D341Med (cell line): Measurements from ENCODE around the gene ADGRA1.

Experiments used
- DNase-seq: peaks from one replicate; pipeline ENCODE4 v3.0.0; 2012; ENCODE audit warnings: low spot score

ADGRA1 gene

DNA sequence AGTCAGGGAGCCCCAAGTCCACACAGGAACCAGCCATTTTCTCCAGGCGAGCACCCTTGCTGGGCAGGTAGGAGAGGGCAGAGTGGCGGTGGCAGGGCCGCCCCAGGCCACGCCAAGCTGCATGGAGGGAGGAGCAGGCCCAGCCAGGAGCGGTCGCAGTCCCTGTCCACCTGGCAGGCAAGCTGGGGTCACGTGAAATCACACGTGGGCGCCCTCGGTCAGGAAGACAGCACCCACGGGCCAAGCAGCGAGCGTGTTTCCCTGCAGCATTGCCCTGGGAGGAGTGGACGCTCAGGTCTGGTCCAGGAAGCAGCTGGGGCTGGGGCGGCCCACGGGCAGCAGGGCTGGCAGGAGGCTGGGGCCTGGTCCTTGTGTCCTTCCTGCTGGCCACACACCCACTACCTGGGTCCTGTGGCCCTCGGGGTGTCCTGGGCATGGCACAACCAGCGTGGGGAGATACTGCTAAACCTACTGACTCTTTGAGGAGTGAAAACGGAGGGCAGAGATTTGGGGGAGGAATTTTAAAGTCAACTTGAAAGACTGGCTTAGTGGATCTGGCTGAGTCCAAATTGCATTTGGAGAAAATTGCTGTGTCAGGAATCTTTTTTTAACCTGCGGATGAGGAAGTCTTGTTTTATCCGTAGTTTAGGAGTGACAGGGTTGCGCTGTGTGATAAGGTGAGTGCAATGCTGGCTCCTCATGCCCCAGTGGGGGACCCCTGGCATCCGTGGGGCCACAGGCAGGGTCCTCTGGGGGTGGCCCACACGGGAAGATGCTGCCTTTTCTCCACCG is 12.2 kb upstream of the ADGRA1 start:
- no peak for DNase-seq

DNA sequence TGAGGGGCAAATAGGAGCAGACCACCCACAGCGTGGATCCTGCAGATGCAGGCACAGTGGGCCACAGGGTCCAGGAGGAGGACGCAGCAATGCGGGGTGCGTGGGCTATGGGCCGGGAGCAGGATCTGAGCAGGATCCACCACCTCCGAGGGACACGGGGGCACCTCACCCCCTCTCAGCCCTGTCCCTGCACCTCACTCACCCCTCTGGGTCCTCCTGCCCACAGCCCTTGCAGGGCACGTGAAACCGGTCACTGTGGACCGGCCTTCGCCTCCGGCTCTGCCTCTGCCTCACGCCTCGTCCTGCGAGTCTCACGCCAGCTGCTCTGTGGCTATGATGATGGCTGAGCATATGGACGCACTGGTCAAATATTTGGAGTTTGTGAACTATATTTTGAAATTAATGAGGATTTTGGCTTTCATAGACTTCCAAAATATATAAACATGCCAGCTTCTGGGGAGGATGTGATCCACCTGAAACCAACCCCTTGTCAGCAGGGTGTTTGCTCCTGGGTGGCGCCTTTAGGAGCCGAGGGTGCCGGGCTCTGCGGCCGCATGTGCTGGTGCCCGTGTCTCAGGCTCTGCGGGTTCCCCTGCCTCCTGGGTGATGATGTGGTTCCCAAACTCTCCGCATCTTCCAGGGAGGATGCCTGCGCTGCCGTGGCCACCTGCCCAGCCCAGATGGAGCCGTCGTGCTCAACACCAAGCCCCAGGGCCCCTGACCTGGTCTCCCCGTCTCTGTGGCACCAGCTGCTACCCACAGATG is 11.3 kb upstream of the ADGRA1 start:
- DNase-seq = no peak

DNA sequence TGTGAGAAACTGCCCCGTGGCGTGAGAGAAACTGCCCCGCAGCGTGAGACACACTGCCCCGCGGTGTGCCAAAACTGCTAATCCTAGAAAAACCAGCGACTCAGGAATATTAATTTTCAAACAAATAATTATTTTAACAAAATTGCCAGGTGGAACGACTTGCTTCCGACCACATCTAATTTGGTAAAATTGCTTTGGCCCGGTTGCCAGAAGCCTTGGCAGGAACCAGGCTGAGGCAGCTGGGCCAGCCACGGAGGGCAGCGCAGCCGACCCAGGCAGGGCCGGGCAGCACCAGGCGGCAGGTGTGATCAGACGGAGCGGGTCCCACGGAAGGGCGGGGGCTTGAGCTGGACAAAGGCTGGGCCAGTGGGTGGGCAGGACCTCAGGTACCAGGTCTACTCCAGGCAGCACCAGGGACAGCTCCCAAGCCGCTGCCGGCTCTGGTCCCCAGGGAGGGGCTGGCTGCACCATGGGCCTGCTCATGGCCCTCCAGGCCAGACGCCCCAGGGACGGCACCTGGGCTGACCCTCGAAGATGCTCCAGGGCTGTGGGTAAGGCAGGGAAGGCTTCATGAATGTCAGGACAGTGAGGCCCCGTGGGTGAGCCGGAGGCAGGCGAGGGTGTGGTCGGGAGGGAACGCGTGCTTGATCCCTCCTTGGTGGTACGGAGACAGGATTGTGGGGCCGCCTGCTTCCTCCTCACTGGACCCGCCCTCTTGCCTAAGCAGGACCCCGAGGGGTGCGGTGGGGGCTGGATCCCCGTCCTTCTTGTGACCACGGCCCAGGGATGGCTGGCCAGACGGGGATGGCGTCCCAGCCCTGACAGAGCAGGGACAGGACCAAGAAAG is 7.7 kb upstream of the ADGRA1 start:
- no peak for DNase-seq

DNA sequence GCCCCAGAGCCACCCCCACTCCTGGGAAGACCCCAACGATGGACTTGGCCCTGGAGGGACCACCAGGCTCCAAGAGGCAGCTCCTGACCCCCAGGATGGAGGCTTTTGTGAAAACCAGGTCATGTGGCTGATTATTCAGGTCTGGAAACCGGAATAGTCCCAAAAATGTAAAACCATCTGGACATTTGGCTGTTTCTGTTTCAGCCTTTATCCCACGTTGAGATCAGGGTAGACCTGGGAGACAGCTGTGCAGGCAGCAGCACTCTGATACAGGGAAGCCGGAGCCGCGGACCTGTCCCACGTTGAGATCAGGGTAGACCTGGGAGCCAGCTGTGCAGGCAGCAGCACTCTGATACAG is 7.1 kb upstream of the ADGRA1 start:
- no peak for DNase-seq

DNA sequence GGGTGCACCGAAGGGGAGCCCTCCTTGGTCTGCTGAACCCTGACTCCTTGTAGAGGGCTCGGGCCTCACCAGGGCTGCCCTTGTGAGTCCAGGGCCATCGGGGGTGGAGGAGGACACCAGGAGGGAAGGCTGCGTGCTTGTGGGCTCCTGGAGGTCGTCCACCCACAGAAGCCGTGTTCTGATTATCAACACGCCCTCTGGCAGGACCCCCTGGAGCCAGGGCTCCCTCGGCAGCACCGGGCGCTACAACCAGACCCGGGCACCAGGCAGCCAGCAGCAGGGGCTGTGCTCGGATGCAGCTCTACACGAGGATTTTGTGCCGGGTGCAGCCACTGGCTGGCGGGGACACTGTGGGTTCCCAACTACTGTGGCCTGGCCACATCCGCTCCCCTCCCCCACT is 6.1 kb upstream of the ADGRA1 start:
- no peak for DNase-seq

DNA sequence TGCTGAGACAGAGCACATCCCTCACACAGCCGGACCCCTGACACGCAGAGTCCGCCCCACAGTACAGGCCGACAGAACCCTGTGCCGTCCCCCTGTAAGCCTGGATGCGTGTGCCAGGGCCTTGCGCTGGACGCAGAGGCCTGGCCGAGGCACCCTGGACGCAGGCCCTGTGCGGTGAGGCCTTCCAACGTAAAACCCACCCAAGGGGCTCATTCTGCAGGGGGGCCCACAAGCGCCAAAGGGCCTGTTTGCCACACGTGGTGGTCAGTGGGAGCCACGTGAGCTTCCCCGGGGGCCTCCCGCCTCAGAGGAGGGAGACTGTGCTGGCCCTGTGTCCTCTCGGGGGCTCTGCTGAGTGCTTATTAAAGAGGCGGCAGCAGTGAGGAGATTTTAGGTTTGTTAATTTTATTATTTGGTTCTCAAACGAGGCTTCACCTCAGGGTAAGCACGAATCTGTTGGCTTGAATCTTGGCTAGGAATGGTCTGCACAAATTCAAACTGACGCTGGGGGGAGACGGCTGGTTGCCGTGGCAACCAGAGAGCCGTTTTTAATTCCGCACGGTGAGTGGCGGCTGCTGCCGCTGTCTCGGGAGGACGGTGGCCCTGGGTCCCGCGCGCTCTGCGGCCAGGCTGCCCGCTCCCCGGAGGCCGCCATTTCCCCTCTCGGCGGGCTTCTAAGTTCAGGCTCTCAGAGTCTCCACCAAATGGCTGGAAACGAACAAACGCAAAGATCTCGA is 4.9 kb upstream of the ADGRA1 start:
- DNase-seq = no peak

DNA sequence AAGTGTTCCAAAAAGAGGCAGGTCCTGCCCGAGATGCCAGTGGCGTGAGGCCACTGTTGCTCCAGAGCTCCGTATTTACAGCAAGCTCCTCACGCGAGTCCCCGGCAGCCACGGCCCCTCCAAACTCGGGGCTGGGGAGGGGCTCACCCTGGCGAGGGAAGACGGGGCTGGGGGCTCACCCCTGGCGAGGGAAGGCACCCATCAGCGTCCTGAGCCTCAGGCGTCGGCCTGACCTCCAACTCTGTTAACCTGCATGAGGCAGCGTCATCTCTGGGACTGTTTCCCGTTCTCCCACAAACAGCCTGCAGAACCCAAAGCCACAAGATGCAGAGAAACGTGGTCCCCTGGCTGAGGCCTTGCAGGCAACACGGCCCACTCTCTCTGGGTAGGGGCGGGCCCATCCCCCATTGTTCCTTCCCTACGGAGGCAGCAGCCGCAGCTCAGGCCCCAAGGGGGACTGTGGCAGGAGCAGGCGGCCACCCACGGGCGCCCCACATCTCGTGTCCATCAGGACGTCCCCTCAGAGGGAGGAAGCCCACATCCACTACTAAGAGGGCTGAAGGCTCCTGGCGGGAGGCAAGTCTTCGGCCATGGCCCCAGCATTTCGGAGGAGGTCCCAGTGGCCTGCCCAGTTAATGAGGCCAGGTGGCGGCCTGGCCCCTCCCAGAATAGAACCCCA is 4.2 kb upstream of the ADGRA1 start:
- DNase-seq = no peak

DNA sequence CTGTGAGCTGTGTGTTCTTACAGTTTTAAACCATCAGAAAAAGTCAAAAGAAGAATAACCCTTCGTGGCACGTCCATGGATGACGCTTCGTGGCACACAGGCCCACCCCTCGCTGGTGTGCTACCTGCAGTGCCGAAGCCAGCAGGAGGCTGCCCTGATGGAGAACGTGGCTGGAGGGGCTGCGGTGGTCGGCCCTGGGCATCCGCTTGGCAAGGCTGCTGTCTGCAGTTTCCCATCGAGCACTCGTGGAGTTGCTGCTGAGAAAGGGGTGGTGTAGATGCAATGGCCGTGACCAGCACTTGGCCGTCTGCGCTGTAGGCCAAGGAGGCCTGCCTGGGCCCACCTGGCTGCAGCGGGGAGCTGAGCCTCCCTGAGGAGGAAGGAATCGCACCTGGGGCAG is 3.2 kb upstream of the ADGRA1 start:
- DNase-seq = no peak

DNA sequence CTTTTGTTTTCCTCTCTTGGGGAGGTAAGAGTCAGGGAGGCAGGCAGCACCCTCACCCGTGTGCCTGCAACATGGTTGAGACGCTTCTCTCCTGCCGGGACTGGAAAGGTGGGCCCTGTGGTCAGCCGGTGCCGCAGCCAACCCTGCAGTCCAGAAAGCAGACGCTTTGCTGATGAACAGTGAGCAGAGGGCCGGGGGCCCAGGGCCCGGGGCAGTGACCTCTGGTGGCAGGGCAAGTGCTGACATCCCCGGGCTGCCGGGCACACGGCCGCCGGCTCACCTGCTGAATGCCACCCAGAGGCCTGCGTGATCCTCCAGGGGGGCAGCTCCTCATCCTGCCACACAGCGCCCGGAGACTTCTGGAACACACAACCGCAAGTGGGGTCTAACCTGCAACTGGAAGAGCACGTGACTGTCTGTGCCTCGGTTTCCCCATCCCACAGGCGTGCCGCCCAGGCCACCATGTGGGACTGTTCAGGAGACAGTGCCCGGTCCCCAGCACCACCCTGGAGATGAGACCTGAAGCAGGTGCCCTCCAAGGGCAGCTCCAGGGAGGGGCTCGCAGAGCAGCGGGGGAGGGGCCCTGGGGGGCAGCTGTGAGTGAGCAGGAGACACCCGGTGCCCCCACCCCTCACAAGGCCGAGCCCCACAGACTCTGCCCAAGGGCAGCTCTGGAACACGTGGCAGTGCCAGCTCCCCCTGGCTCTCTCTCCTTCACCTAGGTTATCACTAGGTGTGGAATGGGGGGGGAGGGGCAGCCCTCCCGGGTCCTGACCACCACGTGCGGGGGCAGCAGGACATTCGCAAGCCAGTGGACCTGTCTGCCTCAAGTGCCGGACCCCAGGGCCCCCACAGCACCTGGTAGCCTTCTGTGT is 2.2 kb upstream of the ADGRA1 start:
- DNase-seq = no peak

DNA sequence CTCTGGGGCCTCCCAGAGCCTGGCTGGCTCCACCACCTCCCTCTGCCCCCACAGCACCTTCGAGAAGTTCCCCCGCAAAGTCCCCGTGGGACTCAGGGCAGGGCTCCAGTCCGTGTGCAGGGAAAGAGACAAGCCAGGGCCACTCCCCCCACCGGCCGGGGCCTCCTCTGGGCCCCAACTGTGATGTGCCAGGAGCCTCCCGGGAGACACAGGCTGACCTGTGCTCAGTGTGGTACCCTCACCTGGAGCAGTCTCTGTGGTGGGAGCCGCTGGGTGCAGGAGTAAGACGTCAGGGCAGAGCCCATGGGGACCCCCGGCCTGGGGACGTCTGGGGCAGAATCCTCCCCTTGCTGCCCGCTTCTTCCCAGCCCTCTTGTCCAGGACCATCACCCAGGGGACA is 1.5 kb upstream of the ADGRA1 start:
- DNase-seq = no peak

DNA sequence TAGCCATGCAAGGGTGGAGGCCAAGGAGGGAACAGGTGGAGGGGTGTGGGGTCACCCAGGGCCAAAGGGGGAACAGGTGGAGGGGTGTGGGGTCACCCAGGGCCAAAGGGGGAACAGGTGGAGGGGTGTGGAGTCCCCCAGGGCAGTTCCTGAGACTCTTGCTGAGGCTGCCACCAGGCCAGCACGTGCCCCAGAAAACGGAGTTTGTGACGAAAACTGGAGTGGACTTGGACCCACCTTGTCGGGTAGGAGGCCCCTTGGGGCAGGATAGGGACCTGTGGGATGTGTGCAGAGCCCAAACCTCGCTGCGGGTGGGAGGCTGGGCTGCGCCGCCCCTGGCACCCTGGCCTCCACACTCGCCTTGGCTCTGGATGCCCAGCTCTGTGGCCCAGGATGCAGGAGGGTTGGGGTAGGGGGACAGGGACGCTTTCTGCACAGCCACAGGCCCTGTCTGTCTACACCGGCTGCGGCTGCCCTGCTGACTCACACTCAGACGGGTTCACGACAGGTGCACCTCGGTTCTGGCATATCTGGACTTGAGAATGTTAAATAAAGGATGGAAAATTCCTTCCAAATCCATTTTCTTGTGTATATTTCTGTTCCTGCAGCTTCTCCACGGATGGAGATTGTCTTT is 562 bp upstream of the ADGRA1 start:
- DNase-seq = no peak

DNA sequence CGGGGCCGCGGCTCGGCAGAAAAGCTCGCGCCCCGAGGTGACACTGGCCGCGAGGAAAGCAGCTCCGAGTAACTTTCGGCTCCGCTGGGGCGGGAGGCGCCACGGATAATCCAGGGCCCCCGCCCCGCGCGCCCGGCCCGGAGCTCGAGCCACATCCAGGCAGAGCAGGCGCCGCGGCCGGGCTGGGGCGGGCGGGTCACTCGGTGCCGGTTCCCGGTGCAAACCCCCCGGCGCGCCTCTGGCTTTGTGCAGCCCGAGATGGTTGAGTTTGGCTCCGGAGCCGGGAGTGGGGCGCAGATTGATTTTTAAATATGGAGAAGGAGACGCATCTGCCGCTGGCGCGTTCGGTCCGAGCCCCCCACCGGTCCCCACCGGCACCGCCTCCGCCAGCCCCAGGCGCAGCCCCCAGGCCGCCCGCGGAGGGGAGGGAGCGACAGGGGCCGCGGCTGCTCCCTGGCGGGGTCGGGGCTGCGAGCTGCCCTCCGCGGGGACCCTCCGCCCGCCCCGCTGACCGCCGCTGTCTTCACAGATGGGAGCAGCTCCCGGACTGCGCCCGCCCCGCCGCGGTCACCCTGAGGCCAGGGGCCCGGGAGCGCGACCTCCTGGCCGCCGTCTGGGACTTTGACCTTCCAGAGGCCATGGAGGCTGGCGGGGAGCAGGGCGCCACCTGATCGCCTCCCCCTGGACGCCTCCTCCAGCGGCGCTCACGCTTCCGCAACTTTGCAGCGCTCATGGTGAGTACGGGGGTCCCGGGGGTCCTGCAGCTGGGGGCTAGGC is 643 bp downstream of the ADGRA1 start:
- DNase-seq = no peak

DNA sequence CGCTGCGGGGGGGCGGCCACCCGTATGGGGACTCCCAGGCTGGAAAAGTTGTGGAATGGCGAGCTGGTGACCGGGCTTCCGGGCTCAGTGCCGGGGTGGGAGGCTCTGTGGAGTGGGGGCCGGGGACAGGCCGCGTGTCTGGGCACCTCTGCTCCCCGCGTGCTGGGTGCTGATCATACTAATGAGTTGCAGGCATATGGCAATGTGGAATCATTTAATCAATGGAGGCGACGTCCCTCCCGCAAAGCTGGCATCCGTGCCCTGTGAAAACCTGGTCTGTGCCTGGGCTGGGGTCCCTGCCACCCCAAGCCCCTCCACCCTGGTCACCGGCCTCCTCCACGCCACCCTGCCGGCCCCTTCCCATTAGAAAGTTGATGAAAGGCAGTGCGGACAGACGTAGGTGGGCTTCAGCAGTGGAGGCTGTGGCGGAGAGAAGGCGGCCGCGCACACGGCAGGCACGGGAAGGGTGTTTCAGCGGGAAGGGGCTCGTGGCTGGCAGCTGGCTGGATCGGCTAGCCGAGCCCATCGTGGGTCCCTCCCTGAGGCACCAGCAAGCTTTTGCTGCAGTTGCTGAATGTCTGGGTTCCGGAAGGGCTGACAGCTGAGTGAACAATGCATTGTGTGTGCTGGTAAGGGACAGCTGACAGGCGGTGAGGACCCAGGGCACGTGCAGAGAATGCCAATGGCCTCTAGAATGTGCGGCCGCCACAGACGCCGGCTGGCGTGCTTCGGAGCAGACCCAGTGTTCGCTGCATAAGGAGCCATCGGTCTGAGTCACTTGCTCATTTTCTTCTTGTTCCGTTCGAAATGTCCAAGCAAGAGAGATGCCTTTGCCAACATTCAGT is 1.5 kb downstream of the ADGRA1 start:
- no peak for DNase-seq

DNA sequence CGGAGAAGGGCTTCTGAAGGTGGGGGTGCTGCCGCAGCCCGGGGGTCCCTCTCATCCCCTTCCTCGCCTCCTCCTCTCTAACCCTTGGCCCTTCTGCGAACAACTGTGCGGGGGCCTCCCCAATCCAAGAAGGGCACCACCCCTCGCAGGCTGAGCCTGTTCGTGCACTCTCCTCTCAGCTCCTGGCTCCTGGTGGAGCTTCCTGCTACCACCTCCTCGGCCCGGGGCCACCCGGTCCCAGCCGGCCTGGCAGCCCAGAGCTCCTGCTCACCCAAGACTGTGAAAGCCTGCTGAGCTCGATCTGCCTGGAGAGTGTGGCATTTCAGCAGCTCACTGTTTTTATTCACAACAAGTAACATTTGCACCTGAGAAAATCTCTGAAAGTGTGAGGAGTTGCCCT is 2.4 kb downstream of the ADGRA1 start:
- no peak for DNase-seq

DNA sequence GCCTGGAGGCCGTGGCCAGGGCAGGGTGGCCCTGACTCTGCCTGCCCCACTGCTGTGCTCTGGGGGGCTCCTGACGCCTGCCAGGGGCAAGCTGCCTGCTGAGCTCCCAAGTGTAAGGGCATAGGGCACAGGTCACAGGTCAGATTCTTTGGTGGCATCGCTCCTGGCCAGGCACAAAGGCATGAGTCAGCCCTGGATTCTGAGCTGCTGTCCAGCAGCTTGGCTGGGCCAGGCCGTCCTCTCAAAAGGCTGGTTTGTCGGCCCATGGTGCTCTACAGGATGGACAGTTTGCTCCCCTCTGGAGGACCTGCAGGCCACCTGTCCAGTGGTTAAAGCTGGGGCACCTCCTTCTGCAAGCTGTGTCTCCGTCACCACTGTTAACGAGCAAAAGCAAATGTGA is 2.9 kb downstream of the ADGRA1 start:
- no peak for DNase-seq

DNA sequence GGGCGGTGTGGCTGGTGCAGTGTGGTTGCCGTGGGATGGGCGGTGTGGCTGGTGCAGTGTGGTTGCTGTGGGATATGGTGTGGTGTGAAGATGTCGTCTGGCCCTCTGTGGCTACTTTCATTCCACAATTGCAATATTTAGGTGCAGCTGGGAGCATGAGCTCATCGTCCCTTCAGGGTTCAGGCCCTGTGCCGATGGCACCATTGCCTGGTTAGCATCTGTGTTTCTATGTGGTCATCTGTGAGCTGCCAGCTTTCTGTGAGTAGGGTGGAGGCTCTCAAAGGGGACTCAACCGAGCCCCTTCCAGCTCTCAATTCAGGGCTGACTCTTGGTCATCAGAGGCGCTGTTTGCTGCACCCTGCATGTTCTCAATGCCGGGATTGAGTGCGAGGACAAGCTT is 3.6 kb downstream of the ADGRA1 start:
- DNase-seq = no peak

DNA sequence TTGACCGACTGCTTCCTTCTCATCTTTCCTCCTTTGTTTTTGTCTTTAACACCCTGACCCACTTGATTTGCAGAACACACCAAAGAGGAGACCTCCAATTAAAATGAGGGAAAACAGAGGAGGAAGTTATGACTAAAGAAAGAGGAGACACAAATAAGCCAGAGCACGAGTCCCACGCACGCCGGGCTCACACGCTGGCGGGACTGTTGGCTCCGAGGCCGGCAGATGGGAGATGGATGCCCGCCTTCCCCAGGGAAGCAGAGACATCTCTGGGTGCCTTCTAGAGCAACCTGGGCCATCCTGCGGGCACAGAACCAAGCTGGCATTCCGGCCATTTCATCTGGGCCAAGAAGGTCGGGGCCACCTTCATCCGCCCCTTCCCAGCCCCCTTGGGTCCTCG is 5.6 kb downstream of the ADGRA1 start:
- DNase-seq = no peak

DNA sequence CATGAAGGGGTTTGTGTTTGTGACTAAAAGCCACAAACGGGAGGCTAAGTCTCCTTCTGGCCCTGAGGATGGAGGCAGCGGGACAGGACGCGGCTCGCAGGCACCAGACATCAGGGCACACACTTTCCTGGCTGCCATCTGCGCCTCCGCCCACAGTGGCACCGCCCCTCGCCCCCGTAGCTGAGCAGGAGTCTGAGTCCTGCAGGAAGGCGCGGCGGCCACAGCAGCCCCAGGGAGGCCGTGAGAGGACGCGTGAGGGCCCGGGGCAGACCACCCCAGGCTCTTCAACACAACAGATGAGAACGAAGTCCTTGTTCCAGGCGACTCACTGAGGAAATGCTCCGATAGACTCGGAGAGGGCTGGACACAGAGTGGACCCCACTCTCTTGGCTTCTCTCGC is 6.6 kb downstream of the ADGRA1 start:
- no peak for DNase-seq
